ENCODE results near the gene TMEM95.

DNA sequence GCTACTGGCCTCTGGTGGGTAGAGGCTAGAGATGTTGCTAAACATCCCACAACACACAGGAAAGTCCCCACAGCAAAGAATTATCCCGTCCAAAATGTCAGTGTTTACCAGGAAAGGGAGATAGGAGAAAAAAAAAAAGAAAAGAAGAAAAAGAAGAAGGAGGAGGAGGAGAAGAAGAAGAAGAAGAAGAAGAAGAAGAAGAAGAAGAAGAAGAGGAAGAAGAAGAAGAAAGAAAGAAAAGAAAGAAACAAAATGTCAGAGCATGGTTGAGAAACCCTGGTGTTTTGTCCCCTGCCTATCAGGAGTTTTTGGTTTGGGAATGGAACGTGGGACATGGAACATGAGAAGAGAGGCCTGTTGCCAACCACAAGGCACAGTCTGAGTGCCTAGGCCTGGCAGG lies 2.4 kb downstream of the TMEM95 start:
- TF ChIP-seq, protein P1, sequence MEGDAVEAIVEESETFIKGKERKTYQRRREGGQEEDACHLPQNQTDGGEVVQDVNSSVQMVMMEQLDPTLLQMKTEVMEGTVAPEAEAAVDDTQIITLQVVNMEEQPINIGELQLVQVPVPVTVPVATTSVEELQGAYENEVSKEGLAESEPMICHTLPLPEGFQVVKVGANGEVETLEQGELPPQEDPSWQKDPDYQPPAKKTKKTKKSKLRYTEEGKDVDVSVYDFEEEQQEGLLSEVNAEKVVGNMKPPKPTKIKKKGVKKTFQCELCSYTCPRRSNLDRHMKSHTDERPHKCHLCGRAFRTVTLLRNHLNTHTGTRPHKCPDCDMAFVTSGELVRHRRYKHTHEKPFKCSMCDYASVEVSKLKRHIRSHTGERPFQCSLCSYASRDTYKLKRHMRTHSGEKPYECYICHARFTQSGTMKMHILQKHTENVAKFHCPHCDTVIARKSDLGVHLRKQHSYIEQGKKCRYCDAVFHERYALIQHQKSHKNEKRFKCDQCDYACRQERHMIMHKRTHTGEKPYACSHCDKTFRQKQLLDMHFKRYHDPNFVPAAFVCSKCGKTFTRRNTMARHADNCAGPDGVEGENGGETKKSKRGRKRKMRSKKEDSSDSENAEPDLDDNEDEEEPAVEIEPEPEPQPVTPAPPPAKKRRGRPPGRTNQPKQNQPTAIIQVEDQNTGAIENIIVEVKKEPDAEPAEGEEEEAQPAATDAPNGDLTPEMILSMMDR (IDR thresholded peaks at IDR 0.05 in 2 of 3, conservative IDR thresholded peaks at IDR 0.05 in 1 of 3; ENCODE audit: borderline replicate concordance in 1 of 3, insufficient read depth in 1 of 3, low read depth in 2 of 3, low read length in 2 of 3): no peak
- TF ChIP-seq SRF (IDR thresholded peaks at IDR 0.05; ENCODE audit: low read depth) (no peak), EGR1 (IDR thresholded peaks at IDR 0.05; ENCODE audit: low read depth) (no peak), ZFX (IDR thresholded peaks at IDR 0.05) (no peak), EZH2phosphoT487 (IDR thresholded peaks at IDR 0.05; ENCODE audit: borderline replicate concordance) (no peak), CEBPB (IDR thresholded peaks at IDR 0.05; ENCODE audit: low read depth) (no peak), YY1 (IDR thresholded peaks at IDR 0.05; ENCODE audit: extremely low read depth, insufficient replicate concordance, low read depth, low read length) (no peak), POLR2A (IDR thresholded peaks at IDR 0.05; ENCODE audit: borderline replicate concordance, extremely low read depth, insufficient read depth, insufficient read length) (no peak)
- TF ChIP-seq, protein P2, sequence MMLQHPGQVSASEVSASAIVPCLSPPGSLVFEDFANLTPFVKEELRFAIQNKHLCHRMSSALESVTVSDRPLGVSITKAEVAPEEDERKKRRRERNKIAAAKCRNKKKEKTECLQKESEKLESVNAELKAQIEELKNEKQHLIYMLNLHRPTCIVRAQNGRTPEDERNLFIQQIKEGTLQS (IDR thresholded peaks at IDR 0.05): no peak
